ENCODE data around the gene LRRC14B.

LRRC14B gene

GRCh38 chr5:176296-176823, 14.9 kb upstream of the LRRC14B start:
- H3K4me3 ChIP-seq (ENCODE audit: low read length): no peak overlapping the region
- H3K79me2 ChIP-seq (ENCODE audit: control insufficient read depth, low read length): no peaks in the 10 kb centered on the region
- H3F3A ChIP-seq (ENCODE audit: control insufficient read depth, insufficient read depth): no peaks in the 10 kb centered on the region
- H3K9me2 ChIP-seq (replicated peaks; ENCODE audit: control insufficient read depth, low read length): no peaks in the 10 kb centered on the region
- TF ChIP-seq CTCF (IDR thresholded peaks at IDR 0.05; ENCODE audit: low read depth, low read length, poor library complexity, severe bottlenecking) (no peak), EZH2phosphoT487 (IDR thresholded peaks at IDR 0.05; ENCODE audit: borderline replicate concordance, low read length) (no peak)
- H3K36me3 ChIP-seq (ENCODE audit: control insufficient read depth, low read length): no peaks in the 10 kb centered on the region
- H3K27me3 ChIP-seq (ENCODE audit: control insufficient read depth, low read length): peaks cover 8% of the 10 kb centered on the region
- H3K4me2 ChIP-seq (ENCODE audit: low read length): no peak overlapping the region
- H3K9me3 ChIP-seq (ENCODE audit: control insufficient read depth, insufficient read depth, low read length): no peaks in the 10 kb centered on the region
- no peaks in the 10 kb centered on the region for H3K4me1 ChIP-seq (ENCODE audit: control insufficient read depth, low read length)
- no peaks in the 10 kb centered on the region for H4K20me1 ChIP-seq (ENCODE audit: control insufficient read depth, insufficient read depth, low read depth, low read length)
- H3K27ac ChIP-seq (ENCODE audit: low read depth, low read length): no peak overlapping the region

GRCh38 chr5:178110-178509, 13.2 kb upstream of the LRRC14B start:
- H3K9me3 ChIP-seq (ENCODE audit: control insufficient read depth, insufficient read depth, low read length): no peaks in the 10 kb centered on the region
- H3K9me2 ChIP-seq (replicated peaks; ENCODE audit: control insufficient read depth, low read length): no peaks in the 10 kb centered on the region
- TF ChIP-seq EZH2phosphoT487 (IDR thresholded peaks at IDR 0.05; ENCODE audit: borderline replicate concordance, low read length): no peak
- TF ChIP-seq CTCF (IDR thresholded peaks at IDR 0.05; ENCODE audit: low read depth, low read length, poor library complexity, severe bottlenecking): no peak
- no peaks in the 10 kb centered on the region for H4K20me1 ChIP-seq (ENCODE audit: control insufficient read depth, insufficient read depth, low read depth, low read length)
- H3K79me2 ChIP-seq (ENCODE audit: control insufficient read depth, low read length): no peaks in the 10 kb centered on the region
- H3K27ac ChIP-seq (ENCODE audit: low read depth, low read length): no peak overlapping the region
- H3K4me1 ChIP-seq (ENCODE audit: control insufficient read depth, low read length): no peaks in the 10 kb centered on the region
- H3F3A ChIP-seq (ENCODE audit: control insufficient read depth, insufficient read depth): no peaks in the 10 kb centered on the region
- no peak overlapping the region for H3K4me2 ChIP-seq (ENCODE audit: low read length)
- H3K36me3 ChIP-seq (ENCODE audit: control insufficient read depth, low read length): no peaks in the 10 kb centered on the region
- H3K4me3 ChIP-seq (ENCODE audit: low read length): no peak overlapping the region
- peaks cover 8% of the 10 kb centered on the region for H3K27me3 ChIP-seq (ENCODE audit: control insufficient read depth, low read length)

- Histone ChIP-seq H3F3A (ENCODE audit: control insufficient read depth, insufficient read depth) (no peaks in the 10 kb centered on the region), H3K4me3 (ENCODE audit: low read length) (no peak overlapping the region), H3K36me3 (ENCODE audit: control insufficient read depth, low read length) (no peaks in the 10 kb centered on the region), H4K20me1 (ENCODE audit: control insufficient read depth, insufficient read depth, low read depth, low read length) (no peaks in the 10 kb centered on the region), H3K4me2 (ENCODE audit: low read length) (no peak overlapping the region), H3K79me2 (ENCODE audit: control insufficient read depth, low read length) (no peaks in the 10 kb centered on the region), H3K27ac (ENCODE audit: low read depth, low read length) (no peak overlapping the region), H3K9me2 (replicated peaks; ENCODE audit: control insufficient read depth, low read length) (no peaks in the 10 kb centered on the region), H3K27me3 (ENCODE audit: control insufficient read depth, low read length) (peaks cover 8% of the 10 kb centered on the region), H3K4me1 (ENCODE audit: control insufficient read depth, low read length) (no peaks in the 10 kb centered on the region), H3K9me3 (ENCODE audit: control insufficient read depth, insufficient read depth, low read length) (no peaks in the 10 kb centered on the region)
- TF ChIP-seq CTCF (IDR thresholded peaks at IDR 0.05; ENCODE audit: low read depth, low read length, poor library complexity, severe bottlenecking) (no peak), EZH2phosphoT487 (IDR thresholded peaks at IDR 0.05; ENCODE audit: borderline replicate concordance, low read length) (no peak)
These were observed 11.9 kb upstream of the LRRC14B start for GRCh38 chr5:179401-179800.

Data from DOHH2 (cell line).